Duodenal mucosa (tissue), 2 donors: ENCODE results near the gene B4GALNT1.
A peak's percentile ranks its signal among the peaks of the same experiment; 100 is the strongest.
"Not testable (repeated sequence)": the region's sequence is repeated elsewhere in the genome, so short reads cannot be mapped to it uniquely, and the experiment has no call there.

ENCODE experiments used
- H3K27ac ChIP-seq: one replicate; pipeline ENCODE4 v1.7.0; 2013; ENCODE audit warnings: low read depth, low read length
- H3K27me3 ChIP-seq, 2 donors: one replicate each; pipeline ENCODE4 v1.7.0; 2013; ENCODE audit warnings: low read length in 2 of 2, control low read depth in 1 of 2; ENCODE audit not compliant: insufficient read depth in 2 of 2, control insufficient read depth in 1 of 2
- H3K36me3 ChIP-seq, 2 donors: one replicate each; pipeline ENCODE4 v1.7.0; 2013; ENCODE audit warnings: low read length in 2 of 2, control low read depth in 1 of 2; ENCODE audit not compliant: insufficient read depth in 2 of 2, control insufficient read depth in 1 of 2
- H3K4me1 ChIP-seq, 2 donors: one replicate each; pipeline ENCODE4 v1.7.0; 2013; ENCODE audit warnings: low read length in 2 of 2, control low read depth in 1 of 2; ENCODE audit not compliant: insufficient read depth in 2 of 2, control insufficient read depth in 1 of 2
- H3K4me3 ChIP-seq, 2 donors: one replicate each; pipeline ENCODE4 v1.7.0; 2013; ENCODE audit warnings: low read length in 2 of 2, low read depth in 1 of 2
- H3K9ac ChIP-seq, 2 donors: one replicate each; pipeline ENCODE4 v1.7.0; 2013; ENCODE audit warnings: low read length in 2 of 2, low read depth in 1 of 2
- H3K9me3 ChIP-seq, 2 donors: one replicate each; pipeline ENCODE4 v1.7.0; 2013; ENCODE audit warnings: low read length in 2 of 2, control low read depth in 1 of 2; ENCODE audit not compliant: control insufficient read depth in 1 of 2

B4GALNT1 gene

GRCh38 chr12:57638096-57638495 is 5.1 kb upstream of the B4GALNT1 start:
- Histone ChIP-seq H3K4me1 (peaks cover 0 to 4% of the 10 kb centered on the region in 2 donors), H3K4me3 (no peak overlapping the region), H3K9me3 (no peaks in the 10 kb centered on the region), H3K27me3 (peaks cover 4 to 7% of the 10 kb centered on the region in 2 donors), H3K27ac (no peak overlapping the region), H3K9ac (no peak overlapping the region), H3K36me3 (no peaks in the 10 kb centered on the region)

- no peak overlapping the region for H3K27ac ChIP-seq
- peaks cover 8% of the 10 kb centered on the region in 2 donors for H3K27me3 ChIP-seq
- H3K9ac ChIP-seq = no peak overlapping the region
- peaks cover 4% of the 10 kb centered on the region in 2 donors for H3K4me1 ChIP-seq
- H3K36me3 ChIP-seq = no peaks in the 10 kb centered on the region
- H3K4me3 ChIP-seq = no peak overlapping the region
- H3K9me3 ChIP-seq = no peaks in the 10 kb centered on the region
These were observed 4.4 kb upstream of the B4GALNT1 start for GRCh38 chr12:57637364-57637763.

- not testable (repeated sequence) for H3K27ac ChIP-seq, H3K4me1 ChIP-seq, H3K9me3 ChIP-seq, H3K4me3 ChIP-seq, H3K9ac ChIP-seq, H3K36me3 ChIP-seq
- H3K27me3 ChIP-seq = peaks cover 14% of the 10 kb centered on the region in 2 donors
These were observed 3.7 kb upstream of the B4GALNT1 start for GRCh38 chr12:57636731-57637130.

GRCh38 chr12:57632073-57632957 is 686 bp downstream of the B4GALNT1 start:
- H3K4me1 ChIP-seq = peaks cover 4 to 9% of the 10 kb centered on the region in 2 donors
- no peaks in the 10 kb centered on the region for H3K9me3 ChIP-seq
- H3K4me3 ChIP-seq = peak overlapping the region; percentile 35 to 57
- H3K36me3 ChIP-seq = no peaks in the 10 kb centered on the region
- no peak overlapping the region for H3K9ac ChIP-seq
- H3K27ac ChIP-seq = no peak overlapping the region
- H3K27me3 ChIP-seq = peaks cover 46 to 58% of the 10 kb centered on the region in 2 donors

- Histone ChIP-seq H3K36me3 (no peaks in the 10 kb centered on the region), H3K27me3 (peaks cover 51 to 62% of the 10 kb centered on the region in 2 donors), H3K9ac (no peak overlapping the region), H3K4me3 (no peak overlapping the region), H3K9me3 (no peaks in the 10 kb centered on the region), H3K4me1 (peaks cover 4 to 9% of the 10 kb centered on the region in 2 donors), H3K27ac (no peak overlapping the region)
These were observed 1.4 kb downstream of the B4GALNT1 start for GRCh38 chr12:57631566-57632072.

- Histone ChIP-seq H3K9me3 (no peaks in the 10 kb centered on the region), H3K27ac (no peak overlapping the region), H3K36me3 (no peaks in the 10 kb centered on the region), H3K4me1 (peaks cover 4 to 9% of the 10 kb centered on the region in 2 donors), H3K9ac (no peak overlapping the region), H3K4me3 (no peak overlapping the region), H3K27me3 (peaks cover 58 to 69% of the 10 kb centered on the region in 2 donors)
These were observed 2.0 kb downstream of the B4GALNT1 start for GRCh38 chr12:57630891-57631433.

GRCh38 chr12:57629897-57630471 is 3.0 kb downstream of the B4GALNT1 start:
- Histone ChIP-seq H3K27me3 (peaks cover 68 to 79% of the 10 kb centered on the region in 2 donors), H3K9ac (no peak overlapping the region), H3K9me3 (no peaks in the 10 kb centered on the region), H3K4me3 (no peak overlapping the region), H3K36me3 (no peaks in the 10 kb centered on the region), H3K4me1 (peaks cover 4 to 9% of the 10 kb centered on the region in 2 donors), H3K27ac (no peak overlapping the region)

GRCh38 chr12:57628280-57629191 is 4.5 kb downstream of the B4GALNT1 start:
- Histone ChIP-seq H3K27me3 (peaks cover 79 to 93% of the 10 kb centered on the region in 2 donors), H3K36me3 (no peaks in the 10 kb centered on the region), H3K27ac (no peak overlapping the region), H3K4me1 (peaks cover 4 to 9% of the 10 kb centered on the region in 2 donors), H3K9ac (no peak overlapping the region), H3K4me3 (no peak overlapping the region), H3K9me3 (no peaks in the 10 kb centered on the region)

GRCh38 chr12:57627501-57628279 is 5.3 kb downstream of the B4GALNT1 start:
- Histone ChIP-seq H3K36me3 (no peaks in the 10 kb centered on the region), H3K27me3 (peaks cover 84 to 92% of the 10 kb centered on the region in 2 donors), H3K4me1 (peaks cover 0 to 6% of the 10 kb centered on the region in 2 donors), H3K27ac (no peak overlapping the region), H3K9ac (no peak overlapping the region), H3K4me3 (peak overlapping the region in 1 of 2 donors; percentile 15), H3K9me3 (no peaks in the 10 kb centered on the region)
